Gastroesophageal sphincter (tissue), 4 donors: ENCODE results near the gene MYH6. TPM values are rescaled to one million over a fixed set of nuclear protein-coding genes. Genes with fewer than 3 reads are reported as not detected.

ENCODE experiments used
- ATAC-seq: fragments of 150-250 bp; one replicate; pipeline ENCODE4 v1.9.1; 2016; ENCODE audit warnings: mild to moderate bottlenecking, moderate library complexity
- H3K27ac ChIP-seq, 4 donors: fragments of 200-600 bp; sonication (generic) in 3 of 4; 1 replicate in 3 of 4; 2 replicates in 1 of 4; pipeline ENCODE4 v1.5.1; 2016 to 2019
- H3K27me3 ChIP-seq: fragments of 200-600 bp; sonication (generic); one replicate; pipeline ENCODE4 v1.5.1; 2019
- H3K36me3 ChIP-seq, 2 donors: fragments of 200-600 bp; sonication (generic); one replicate each; pipeline ENCODE4 v1.5.1; 2019; ENCODE audit warnings: control low read depth in 1 of 2
- H3K4me1 ChIP-seq, 3 donors: fragments of 200-600 bp; sonication (generic); 1 replicate in 2 of 3; 2 replicates in 1 of 3; pipeline ENCODE4 v1.5.1; 2016 to 2019; ENCODE audit warnings: control low read depth in 2 of 3
- H3K4me3 ChIP-seq, 2 donors: fragments of 200-600 bp; sonication (generic); one replicate each; pipeline ENCODE4 v1.5.1; 2019; ENCODE audit warnings: mild to moderate bottlenecking in 1 of 2, moderate library complexity in 1 of 2
- H3K9me3 ChIP-seq, 3 donors: fragments of 200-600 bp; sonication (generic); one replicate each; pipeline ENCODE4 v1.5.1; 2017 to 2019; ENCODE audit warnings: control low read depth in 2 of 3
- CTCF ChIP-seq, 4 experiments: fragments of 200-600 bp in 2 of 4; fragments of 450-650 bp in 2 of 4; sonication (generic) in 1 of 4; IDR thresholded peaks; one replicate each; pipeline ENCODE4 v1.5.1; 2017 to 2019; ENCODE audit warnings: antibody characterized with exemption in 4 of 4, mild to moderate bottlenecking in 2 of 4, moderate library complexity in 2 of 4
- EP300 ChIP-seq: sonication (generic); formaldehyde crosslinking; IDR thresholded peaks from one replicate; pipeline ENCODE4 v1.6.1; 2017; ENCODE audit warnings: antibody characterized with exemption, mild to moderate bottlenecking
- POLR2A ChIP-seq, 2 donors: fragments of 450-650 bp; IDR thresholded peaks; one replicate each; pipeline ENCODE4 v1.6.1; 2017; ENCODE audit warnings: antibody characterized with exemption in 2 of 2, mild to moderate bottlenecking in 2 of 2, moderate library complexity in 1 of 2
- POLR2AphosphoS5 ChIP-seq: sonication (generic); formaldehyde crosslinking; IDR thresholded peaks from one replicate; pipeline ENCODE4 v1.6.1; 2017; ENCODE audit warnings: antibody characterized with exemption
- WGBS, 2 donors: methylation state at CpG; one replicate each; pipeline ENCODE4 v1.1.5; 2018; ENCODE audit warnings: low coverage in 1 of 2; 5-methylcytosine and 5-hydroxymethylcytosine counted together
- total RNA-seq, 4 donors: library from RNA; depleted of rRNA; stranded (reverse); fragments of >200 nt; gene quantifications; one replicate each; pipeline ENCODE4 v1.1.0, GENCODE V29; 2016

Gene MYH6
- total RNA-seq, 4 donors from 2014 or later: not detected

GRCh38 chr14:23438101-23438971, 30.3 kb upstream of the MYH6 start:
- Histone ChIP-seq H3K9me3 (no peaks in the 10 kb centered on the region), H3K27ac (peak overlapping the region in 3 of 4 donors; percentile 24 to 69 (median 48)), H3K4me1 (peaks cover 0 to 22% (median 0%) of the 10 kb centered on the region in 3 donors), H3K36me3 (no peaks in the 10 kb centered on the region), H3K4me3 (no peak overlapping the region), H3K27me3 (no peaks in the 10 kb centered on the region)
- TF ChIP-seq POLR2A (IDR thresholded peaks at IDR 0.05) (no peak), EP300 (no peak), POLR2AphosphoS5 (no peak), CTCF (IDR thresholded peaks at IDR 0.05) (no peak)
- 42% methylated on average over 13 of the region's 15 CpGs; no CpG with 5 or more reads in 1 of the 2 donors for WGBS, 2 donors
- no peak for ATAC-seq

GRCh38 chr14:23437133-23438100, 29.3 kb upstream of the MYH6 start:
- peaks cover 0 to 22% (median 0%) of the 10 kb centered on the region in 3 donors for H3K4me1 ChIP-seq
- H3K4me3 ChIP-seq: no peak overlapping the region
- no peaks in the 10 kb centered on the region for H3K27me3 ChIP-seq
- no peaks in the 10 kb centered on the region for H3K9me3 ChIP-seq
- 66 to 76% methylated on average over 4 to 5 of the region's 8 CpGs for WGBS, 2 donors
- H3K36me3 ChIP-seq: no peaks in the 10 kb centered on the region
- peak overlapping the region in 2 of 4 donors; percentile 48 to 69 for H3K27ac ChIP-seq
- no peak for TF ChIP-seq POLR2A (IDR thresholded peaks at IDR 0.05)
- no peak for TF ChIP-seq POLR2AphosphoS5
- TF ChIP-seq EP300: no peak
- no peak for TF ChIP-seq CTCF (IDR thresholded peaks at IDR 0.05)
- ATAC-seq: no peak

GRCh38 chr14:23436327-23437132, 28.5 kb upstream of the MYH6 start:
- H3K4me1 ChIP-seq: peaks cover 0 to 22% (median 0%) of the 10 kb centered on the region in 3 donors
- no peaks in the 10 kb centered on the region for H3K9me3 ChIP-seq
- TF ChIP-seq POLR2AphosphoS5 (no peak), POLR2A (IDR thresholded peaks at IDR 0.05) (no peak), EP300 (no peak), CTCF (IDR thresholded peaks at IDR 0.05) (no peak)
- no peak overlapping the region for H3K4me3 ChIP-seq
- no peaks in the 10 kb centered on the region for H3K27me3 ChIP-seq
- 43 to 85% methylated on average over 4 to 9 of the region's 15 CpGs for WGBS, 2 donors
- no peaks in the 10 kb centered on the region for H3K36me3 ChIP-seq
- no peak for ATAC-seq
- H3K27ac ChIP-seq: no peak overlapping the region

- no peak for TF ChIP-seq CTCF (IDR thresholded peaks at IDR 0.05)
- TF ChIP-seq EP300: no peak
- no peak for TF ChIP-seq POLR2AphosphoS5
- no peak for TF ChIP-seq POLR2A (IDR thresholded peaks at IDR 0.05)
- Histone ChIP-seq H3K9me3 (no peaks in the 10 kb centered on the region), H3K36me3 (no peaks in the 10 kb centered on the region), H3K4me1 (peaks cover 0 to 22% (median 0%) of the 10 kb centered on the region in 3 donors), H3K4me3 (no peak within 1 kb of the TSS), H3K27ac (no peak within 1 kb of the TSS), H3K27me3 (no peaks in the 10 kb centered on the region)
- WGBS, 2 donors: 79% methylated on average over 5 of the region's 10 CpGs; no CpG with 5 or more reads in 1 of the 2 donors
- ATAC-seq: no peak
Measured at GRCh38 chr14:23435543-23436326, 27.7 kb upstream of the MYH6 start, which contains the start of gene MYH7. TSS of gene MYH7 (minus strand) at chr14:23435660. CDS start at chr14:23433732, 1,928 bp downstream.
